ENCODE data around the gene RABL6. TPM values are rescaled to one million over a fixed set of nuclear protein-coding genes. Genes with fewer than 3 reads are reported as not detected.
"Not testable (repeated sequence)": the region's sequence is repeated elsewhere in the genome, so short reads cannot be mapped to it uniquely, and the experiment has no call there.

RABL6 gene
- total RNA-seq, 2 donors from 2014 or later, result 159 to 206 TPM

- H3K9me3 Mint-ChIP-seq, result no peaks in the 10 kb centered on the region
- no peak for DNase-seq
- TF ChIP-seq CTCF (conservative IDR thresholded peaks at IDR 0.05), result no peak
- WGBS, 2 experiments (ENCODE audit: insufficient coverage in 1 of 2, insufficient read length in 1 of 2), result 83 to 92% methylated on average over 6 to 10 of the region's 10 CpGs
- Histone ChIP-seq H3K4me3 (ENCODE audit: low read length) (no peak overlapping the region), H3K4me1 (ENCODE audit: control insufficient read depth, insufficient read depth, low read length) (peaks cover 14% of the 10 kb centered on the region), H3K36me3 (ENCODE audit: control insufficient read depth, insufficient read depth, low read length) (no peaks in the 10 kb centered on the region), H3K9me3 (ENCODE audit: control insufficient read depth, low read length) (no peaks in the 10 kb centered on the region), H3K27ac (ENCODE audit: low read depth, low read length) (no peak overlapping the region), H3K9ac (ENCODE audit: extremely low read depth, low read length, poor library complexity, severe bottlenecking) (no peak overlapping the region), H3K27me3 (ENCODE audit: control insufficient read depth, insufficient read depth, low read length, poor library complexity, severe bottlenecking) (no peaks in the 10 kb centered on the region)
- no peak overlapping the region for H3K4me3 Mint-ChIP-seq
- H3K27ac Mint-ChIP-seq, result no peak overlapping the region
- H3K4me1 Mint-ChIP-seq, result peaks cover 30% of the 10 kb centered on the region
- H3K36me3 Mint-ChIP-seq (ENCODE audit: low read depth), result no peaks in the 10 kb centered on the region
- H3K27me3 Mint-ChIP-seq (ENCODE audit: insufficient read depth), result no peaks in the 10 kb centered on the region
Observed at GRCh38 chr9:136786451-136786850, 21.3 kb upstream of the RABL6 start.

GRCh38 chr9:136786983-136787382 lies 20.8 kb upstream of the RABL6 start:
- H3K9me3 Mint-ChIP-seq; H3K27me3 Mint-ChIP-seq (ENCODE audit: insufficient read depth); DNase-seq; H3K27me3 ChIP-seq (ENCODE audit: control insufficient read depth, insufficient read depth, low read length, poor library complexity, severe bottlenecking); H3K27ac ChIP-seq (ENCODE audit: low read depth, low read length); H3K36me3 Mint-ChIP-seq (ENCODE audit: low read depth); H3K9me3 ChIP-seq (ENCODE audit: control insufficient read depth, low read length); H3K4me3 Mint-ChIP-seq; H3K27ac Mint-ChIP-seq; H3K4me3 ChIP-seq (ENCODE audit: low read length); H3K36me3 ChIP-seq (ENCODE audit: control insufficient read depth, insufficient read depth, low read length); H3K9ac ChIP-seq (ENCODE audit: extremely low read depth, low read length, poor library complexity, severe bottlenecking): not testable (repeated sequence)
- peaks cover 14% of the 10 kb centered on the region for H3K4me1 ChIP-seq (ENCODE audit: control insufficient read depth, insufficient read depth, low read length)
- peaks cover 26% of the 10 kb centered on the region for H3K4me1 Mint-ChIP-seq
- WGBS, 2 experiments (ENCODE audit: insufficient coverage in 1 of 2, insufficient read length in 1 of 2), result 55 to 69% methylated on average over 2 to 4 of the region's 4 CpGs

- Histone ChIP-seq H3K4me1 (ENCODE audit: control insufficient read depth, insufficient read depth, low read length) (peaks cover 21% of the 10 kb centered on the region), H3K27ac (ENCODE audit: low read depth, low read length) (peak overlapping the region; percentile 8), H3K36me3 (ENCODE audit: control insufficient read depth, insufficient read depth, low read length) (peaks cover 10% of the 10 kb centered on the region), H3K4me3 (ENCODE audit: low read length) (peak overlapping the region; percentile 66), H3K27me3 (ENCODE audit: control insufficient read depth, insufficient read depth, low read length, poor library complexity, severe bottlenecking) (no peaks in the 10 kb centered on the region), H3K9ac (ENCODE audit: extremely low read depth, low read length, poor library complexity, severe bottlenecking) (peak overlapping the region; percentile 64), H3K9me3 (ENCODE audit: control insufficient read depth, low read length) (no peaks in the 10 kb centered on the region)
- H3K36me3 Mint-ChIP-seq (ENCODE audit: low read depth), result peaks cover 3% of the 10 kb centered on the region
- H3K27ac Mint-ChIP-seq, result peak overlapping the region; percentile 98
- H3K9me3 Mint-ChIP-seq, result no peaks in the 10 kb centered on the region
- peak; percentile 90 for DNase-seq
- TF ChIP-seq CTCF (conservative IDR thresholded peaks at IDR 0.05), result peak; percentile 87
- H3K4me1 Mint-ChIP-seq, result peaks cover 27% of the 10 kb centered on the region
- no peaks in the 10 kb centered on the region for H3K27me3 Mint-ChIP-seq (ENCODE audit: insufficient read depth)
- 37 to 39% methylated on average over 17 to 21 of the region's 21 CpGs for WGBS, 2 experiments (ENCODE audit: insufficient coverage in 1 of 2, insufficient read length in 1 of 2)
- H3K4me3 Mint-ChIP-seq, result peak overlapping the region; percentile 41
Observed at GRCh38 chr9:136787690-136788400, 19.9 kb upstream of the RABL6 start.

GRCh38 chr9:136788644-136789522 lies 18.9 kb upstream of the RABL6 start:
- not testable (repeated sequence) for H3K27me3 Mint-ChIP-seq (ENCODE audit: insufficient read depth); H3K9me3 Mint-ChIP-seq; H3K27me3 ChIP-seq (ENCODE audit: control insufficient read depth, insufficient read depth, low read length, poor library complexity, severe bottlenecking); H3K9me3 ChIP-seq (ENCODE audit: control insufficient read depth, low read length); DNase-seq
- Histone ChIP-seq H3K36me3 (ENCODE audit: control insufficient read depth, insufficient read depth, low read length) (peaks cover 19% of the 10 kb centered on the region), H3K9ac (ENCODE audit: extremely low read depth, low read length, poor library complexity, severe bottlenecking) (peak overlapping the region; percentile 64), H3K4me1 (ENCODE audit: control insufficient read depth, insufficient read depth, low read length) (peaks cover 24% of the 10 kb centered on the region), H3K4me3 (ENCODE audit: low read length) (peak overlapping the region; percentile 66), H3K27ac (ENCODE audit: low read depth, low read length) (peak overlapping the region; percentile 88)
- H3K27ac Mint-ChIP-seq, result peak overlapping the region; percentile 98
- peak overlapping the region; percentile 41 for H3K4me3 Mint-ChIP-seq
- H3K36me3 Mint-ChIP-seq (ENCODE audit: low read depth), result peaks cover 12% of the 10 kb centered on the region
- WGBS, 2 experiments (ENCODE audit: insufficient coverage in 1 of 2, insufficient read length in 1 of 2), result 65 to 78% methylated on average over 14 to 24 of the region's 27 CpGs
- H3K4me1 Mint-ChIP-seq, result peaks cover 35% of the 10 kb centered on the region

Measured in endodermal cell (in vitro differentiated cells).